GM23338 (cell line): ENCODE measurements around the gene ZFYVE27.

ENCODE experiments used
- CREB1 ChIP-seq: fragments of 250-450 bp; sonication (Bioruptor Pico); IDR thresholded peaks from 2 replicates; pipeline ENCODE4 v1.5.0; 2020; ENCODE audit warnings: low read depth, mild to moderate bottlenecking, moderate library complexity
- CTCF ChIP-seq, 2 experiments: fragments of 200-600 bp in 1 of 2; sonication (generic) in 1 of 2; conservative IDR thresholded peaks; 2 replicates each; pipeline versions ENCODE4 v1.5.1 to v1.6.1; 2016 to 2017; ENCODE audit warnings: antibody characterized with exemption in 2 of 2, low read depth in 2 of 2, mild to moderate bottlenecking in 2 of 2, moderate library complexity in 1 of 2
- EZH2 ChIP-seq: fragments of 200-600 bp; sonication (generic); IDR thresholded peaks from one replicate; pipeline ENCODE4 v1.8.0; 2017; ENCODE audit warnings: antibody characterized with exemption, mild to moderate bottlenecking, low read depth; ENCODE audit not compliant: unreplicated experiment
- EZH2phosphoT487 ChIP-seq: fragments of 200-600 bp; sonication (generic); IDR thresholded peaks from one replicate; pipeline ENCODE4 v1.8.1; 2018; ENCODE audit warnings: antibody characterized with exemption; ENCODE audit not compliant: unreplicated experiment
- JUNB ChIP-seq: IDR thresholded peaks from one replicate; pipeline ENCODE4 v1.6.1; 2016; ENCODE audit warnings: antibody characterized with exemption; ENCODE audit not compliant: unreplicated experiment
- POLR2AphosphoS5 ChIP-seq: IDR thresholded peaks from 2 replicates; pipeline ENCODE4 v1.6.1; 2016; ENCODE audit warnings: antibody characterized with exemption, low read depth
- REST ChIP-seq: IDR thresholded peaks from one replicate; pipeline ENCODE4 v1.6.1; 2018; ENCODE audit warnings: antibody characterized with exemption; ENCODE audit not compliant: unreplicated experiment
- STAT1 ChIP-seq: IDR thresholded peaks from one replicate; pipeline ENCODE4 v1.6.1; 2016; ENCODE audit warnings: antibody characterized with exemption; ENCODE audit not compliant: unreplicated experiment
- ZNF331 ChIP-seq: fragments of 250-450 bp; sonication (Bioruptor Pico); IDR thresholded peaks from 2 replicates; pipeline ENCODE4 v1.5.0; 2020; ENCODE audit warnings: low read depth, mild to moderate bottlenecking, moderate library complexity
- ZNF462 ChIP-seq: fragments of 250-450 bp; sonication (Bioruptor Pico); IDR thresholded peaks from 2 replicates; pipeline ENCODE4 v1.5.0; 2020; ENCODE audit warnings: mild to moderate bottlenecking, moderate library complexity

GRCh38 chr10:97705006-97705670 lies 31.8 kb upstream of the ZFYVE27 start:
- no peak for TF ChIP-seq CTCF (conservative IDR thresholded peaks at IDR 0.05; ENCODE audit: low read depth in 2 of 2)
- no peak for TF ChIP-seq POLR2AphosphoS5
- no peak for TF ChIP-seq STAT1
- no peak for TF ChIP-seq EZH2phosphoT487
- TF ChIP-seq JUNB = no peak
- TF ChIP-seq EZH2 = no peak
- TF ChIP-seq CREB1 (CRISPR knock-in tag) = no peak
- no peak for TF ChIP-seq REST
- no peak for TF ChIP-seq ZNF462 (CRISPR knock-in tag)
- TF ChIP-seq ZNF331 (CRISPR knock-in tag) = no peak
